ENCODE measurements around the gene C6orf47.

The C6orf47 gene

DNA sequence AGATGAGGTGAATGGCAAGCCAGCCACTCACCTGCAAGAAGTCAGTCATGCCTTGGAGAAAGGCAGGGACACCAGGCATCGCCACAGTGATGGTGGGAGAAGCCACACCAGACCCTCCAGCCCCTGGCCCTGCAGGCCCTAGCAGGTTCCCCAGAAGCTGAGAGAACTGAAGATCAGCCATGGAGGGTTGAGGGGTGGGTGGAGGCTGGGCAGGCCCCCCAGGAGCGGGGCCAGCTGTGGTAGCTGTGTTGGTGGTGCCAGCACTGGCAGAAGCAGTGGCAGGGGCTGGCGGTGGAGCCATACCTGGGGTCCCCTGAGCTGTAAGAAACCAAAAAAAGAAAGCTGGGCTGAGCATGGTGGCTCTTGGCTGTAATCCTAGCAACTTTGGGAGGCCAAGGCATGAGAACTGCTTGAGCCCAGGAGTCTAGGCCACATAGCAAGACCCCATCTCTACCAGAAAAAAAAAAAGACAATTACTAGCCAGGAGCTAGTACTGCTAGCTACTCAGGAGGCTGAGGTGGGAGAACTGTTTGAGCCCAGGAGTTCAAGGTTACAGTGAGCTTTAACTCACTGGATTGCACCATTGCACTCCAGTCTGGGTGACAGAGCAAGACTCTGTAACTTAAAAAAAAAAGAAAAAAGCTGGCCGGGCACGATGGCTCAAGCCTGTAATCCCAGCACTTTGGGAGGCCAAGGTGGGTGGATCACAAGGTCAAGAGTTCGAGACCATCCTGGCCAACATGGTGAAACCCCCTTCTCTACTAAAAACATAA lies 17.6 kb downstream of the C6orf47 start:
- no peak overlapping the region for H3K27ac ChIP-seq
- TF ChIP-seq, protein P1, sequence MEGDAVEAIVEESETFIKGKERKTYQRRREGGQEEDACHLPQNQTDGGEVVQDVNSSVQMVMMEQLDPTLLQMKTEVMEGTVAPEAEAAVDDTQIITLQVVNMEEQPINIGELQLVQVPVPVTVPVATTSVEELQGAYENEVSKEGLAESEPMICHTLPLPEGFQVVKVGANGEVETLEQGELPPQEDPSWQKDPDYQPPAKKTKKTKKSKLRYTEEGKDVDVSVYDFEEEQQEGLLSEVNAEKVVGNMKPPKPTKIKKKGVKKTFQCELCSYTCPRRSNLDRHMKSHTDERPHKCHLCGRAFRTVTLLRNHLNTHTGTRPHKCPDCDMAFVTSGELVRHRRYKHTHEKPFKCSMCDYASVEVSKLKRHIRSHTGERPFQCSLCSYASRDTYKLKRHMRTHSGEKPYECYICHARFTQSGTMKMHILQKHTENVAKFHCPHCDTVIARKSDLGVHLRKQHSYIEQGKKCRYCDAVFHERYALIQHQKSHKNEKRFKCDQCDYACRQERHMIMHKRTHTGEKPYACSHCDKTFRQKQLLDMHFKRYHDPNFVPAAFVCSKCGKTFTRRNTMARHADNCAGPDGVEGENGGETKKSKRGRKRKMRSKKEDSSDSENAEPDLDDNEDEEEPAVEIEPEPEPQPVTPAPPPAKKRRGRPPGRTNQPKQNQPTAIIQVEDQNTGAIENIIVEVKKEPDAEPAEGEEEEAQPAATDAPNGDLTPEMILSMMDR (conservative IDR thresholded peaks at IDR 0.05), result no peak

DNA sequence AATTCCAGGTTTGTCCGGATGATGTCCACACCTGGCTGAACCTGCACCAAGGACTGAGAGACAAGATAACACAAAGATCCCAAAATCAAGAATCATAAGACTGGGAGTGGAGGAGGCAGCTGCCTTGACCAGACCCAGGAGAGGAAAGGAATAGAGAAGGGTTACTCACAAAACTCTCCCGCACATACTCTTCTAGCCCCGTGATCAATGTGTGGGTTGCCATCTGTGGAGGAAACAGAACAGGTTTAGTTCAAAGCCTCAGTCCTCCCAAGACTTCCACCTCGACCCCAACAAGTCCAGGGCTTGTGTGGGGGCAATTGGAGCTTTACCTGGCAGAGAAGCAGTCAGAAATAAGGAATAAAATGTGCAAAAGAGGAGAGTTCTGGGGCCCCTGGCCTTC lies 19.2 kb downstream of the C6orf47 start:
- TF ChIP-seq, protein P1 (conservative IDR thresholded peaks at IDR 0.05), result no peak
- no peak overlapping the region for H3K27ac ChIP-seq

DNA sequence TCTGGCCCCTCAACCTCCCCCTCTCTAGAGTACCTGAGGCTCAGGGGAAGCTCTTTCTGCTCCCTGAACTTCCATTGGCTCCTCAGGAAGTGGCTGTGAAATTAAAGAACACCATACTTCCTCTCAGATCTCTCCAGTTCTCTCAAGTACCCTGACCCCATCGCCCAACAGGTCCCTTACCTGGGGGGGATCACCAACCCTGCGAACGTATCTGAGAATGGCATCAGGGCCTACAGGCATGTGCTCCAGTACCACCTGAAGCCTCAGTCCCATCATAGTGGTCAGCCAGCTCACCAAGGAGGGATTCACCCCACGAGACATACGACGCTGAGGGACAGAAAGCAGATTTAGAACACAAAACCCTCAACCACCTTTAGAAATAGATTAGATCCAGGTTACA lies 20.0 kb downstream of the C6orf47 start:
- no peak overlapping the region for H3K27ac ChIP-seq
- TF ChIP-seq, protein P1 (conservative IDR thresholded peaks at IDR 0.05), result no peak

DNA sequence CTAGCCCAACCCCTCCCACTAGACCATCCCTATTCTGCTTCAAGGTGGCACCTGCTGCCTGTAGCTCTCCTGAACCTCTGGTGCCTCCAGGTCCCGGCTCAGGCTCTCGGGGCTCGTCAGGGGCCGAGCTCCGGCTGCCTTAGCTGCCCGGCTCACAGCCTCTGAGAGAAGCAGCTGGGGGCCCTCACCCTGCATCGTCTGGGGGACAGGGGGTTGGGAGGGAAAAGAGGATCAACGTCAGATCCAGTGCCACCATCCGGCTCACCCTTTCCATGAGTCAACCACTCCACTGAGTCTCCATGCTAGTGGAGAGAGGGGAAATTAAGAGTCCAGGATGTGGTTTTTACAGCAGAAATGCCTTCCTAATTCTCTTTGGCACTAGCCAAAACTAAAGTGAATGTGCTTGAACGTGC lies 21.1 kb downstream of the C6orf47 start:
- TF ChIP-seq, protein P1 (conservative IDR thresholded peaks at IDR 0.05), result no peak
- no peak overlapping the region for H3K27ac ChIP-seq

DNA sequence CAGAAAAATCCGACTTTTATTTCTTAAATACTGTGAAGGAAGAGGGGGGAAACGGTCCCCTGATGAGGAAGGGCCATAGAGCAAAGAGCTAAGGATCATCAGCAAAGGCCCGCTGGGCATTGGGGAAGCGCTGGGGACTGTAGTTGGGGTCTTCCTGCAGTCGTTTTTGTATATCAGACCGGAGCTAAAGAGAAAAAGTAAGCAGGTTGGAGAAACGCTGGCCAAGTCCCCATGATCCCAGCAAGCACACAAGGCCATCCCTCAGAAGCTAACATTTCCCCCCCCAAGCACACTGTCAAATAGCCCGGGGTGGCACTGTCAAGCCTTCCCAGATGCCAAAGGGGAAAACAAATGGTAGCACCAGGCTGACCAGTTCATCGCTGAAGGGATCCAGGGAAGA lies 21.5 kb downstream of the C6orf47 start:
- no peak overlapping the region for H3K27ac ChIP-seq
- TF ChIP-seq, protein P1 (conservative IDR thresholded peaks at IDR 0.05), result no peak

DNA sequence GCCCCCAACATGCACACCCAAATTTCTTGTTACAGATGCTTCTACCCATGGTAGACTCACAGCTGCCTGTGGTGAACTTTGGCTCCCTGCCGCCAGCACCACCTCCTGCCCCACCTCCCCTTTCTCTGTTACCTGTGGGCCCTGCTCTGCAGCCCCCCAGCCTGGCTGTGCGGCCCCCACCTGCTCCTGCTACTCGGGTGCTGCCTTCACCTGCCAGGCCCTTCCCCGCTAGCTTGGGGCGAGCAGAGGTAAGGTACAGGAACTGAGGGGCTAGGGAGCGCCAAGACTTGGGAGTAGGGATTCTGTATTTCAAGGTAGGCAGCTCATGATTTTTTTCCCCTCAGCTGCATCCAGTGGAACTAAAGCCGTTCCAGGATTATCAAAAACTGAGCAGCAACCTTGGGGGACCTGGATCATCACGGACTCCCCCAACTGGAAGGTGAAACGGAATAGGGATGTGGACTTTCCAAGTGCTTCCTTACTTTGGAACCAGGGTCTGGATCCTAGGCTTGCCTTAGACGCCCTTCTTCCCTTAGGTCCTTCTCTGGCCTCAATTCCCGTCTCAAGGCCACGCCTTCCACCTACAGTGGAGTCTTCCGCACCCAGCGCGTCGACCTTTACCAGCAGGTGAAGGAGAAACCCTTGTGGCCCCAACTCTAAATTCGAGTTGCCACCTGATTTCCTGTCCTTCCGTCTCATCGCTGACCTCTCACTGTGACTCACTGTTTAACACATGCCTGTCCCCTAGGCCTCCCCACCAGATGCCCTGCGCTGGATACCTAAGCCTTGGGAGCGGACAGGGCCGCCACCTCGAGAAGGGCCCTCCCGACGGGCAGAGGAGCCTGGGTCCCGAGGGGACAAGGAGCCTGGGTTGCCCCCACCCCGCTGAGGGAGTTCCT lies 23.6 kb downstream of the C6orf47 start:
- TF ChIP-seq, protein P1 (conservative IDR thresholded peaks at IDR 0.05), result no peak
- H3K27ac ChIP-seq, result no peak overlapping the region

DNA sequence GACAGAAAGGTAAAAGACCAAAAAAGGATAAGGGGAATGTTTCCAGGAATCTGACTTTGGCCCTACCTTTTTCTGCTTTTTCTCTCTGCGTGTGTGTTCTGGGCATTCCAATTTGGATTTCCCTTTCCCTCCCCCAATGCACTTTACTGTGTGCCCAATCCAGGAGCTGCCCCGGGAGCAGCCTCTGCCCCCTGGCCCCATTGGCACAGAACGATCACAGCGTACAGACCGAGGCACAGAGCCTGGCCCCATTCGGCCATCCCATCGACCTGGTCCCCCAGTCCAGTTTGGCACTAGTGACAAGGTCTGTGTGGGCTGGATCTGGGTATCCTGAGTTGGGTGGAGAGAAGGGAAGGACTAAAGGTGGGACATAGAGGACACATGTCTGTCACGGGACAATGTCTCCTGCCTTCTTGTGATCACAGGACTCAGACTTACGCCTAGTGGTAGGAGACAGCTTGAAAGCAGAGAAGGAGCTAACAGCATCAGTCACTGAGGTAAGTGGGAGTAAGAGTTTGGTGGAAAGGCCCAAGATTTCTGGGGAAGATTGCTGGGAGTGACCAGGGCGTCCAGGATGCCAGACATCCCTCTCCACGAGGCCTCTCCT lies 25.5 kb downstream of the C6orf47 start:
- TF ChIP-seq, protein P1 (conservative IDR thresholded peaks at IDR 0.05), result no peak

More for the DNA sequence above, 25.5 kb downstream of the C6orf47 start:
- no peak overlapping the region; the same call in 1 of the 2 replicates for H3K27ac ChIP-seq
